Breast epithelium (tissue), 3 donors: Measurements from ENCODE around the gene SIL1.

Experiments used
- CTCF ChIP-seq, 3 donors: fragments of 450-650 bp; IDR thresholded peaks; one replicate each; pipeline ENCODE4 v1.5.1; 2016 to 2017; ENCODE audit warnings: antibody characterized with exemption in 3 of 3, mild to moderate bottlenecking in 3 of 3, moderate library complexity in 3 of 3
- POLR2A ChIP-seq: fragments of 450-650 bp; IDR thresholded peaks from one replicate; pipeline ENCODE4 v1.6.1; 2016; ENCODE audit warnings: antibody characterized with exemption, mild to moderate bottlenecking, moderate library complexity
- POLR2AphosphoS5 ChIP-seq, 3 donors: sonication (generic); formaldehyde crosslinking; IDR thresholded peaks; one replicate each; pipeline ENCODE4 v1.6.1; 2017; ENCODE audit warnings: antibody characterized with exemption in 3 of 3

GRCh38 chr5:139118804-139119203, 79.4 kb downstream of the SIL1 start:
- TF ChIP-seq CTCF (IDR thresholded peaks at IDR 0.05) (no peak), POLR2A (no peak), POLR2AphosphoS5 (IDR thresholded peaks at IDR 0.05) (no peak)
